HG03354 (cell line): Measurements from ENCODE around the gene GABRG3.

Experiments
- ATAC-seq: cut with Tn5 transposase; IDR thresholded peaks from one replicate; pipeline ENCODE4 v1.9.1; 2021; ENCODE audit warnings: mild to moderate bottlenecking; ENCODE audit not compliant: unreplicated experiment, poor library complexity, severe bottlenecking

The GABRG3 gene

GRCh38 chr15:27089676-27090075, 118.7 kb downstream of the GABRG3 start:
- ATAC-seq: no peak

- ATAC-seq: no peak
Measured at GRCh38 chr15:27091270-27091940, 120.4 kb downstream of the GABRG3 start.

- ATAC-seq: no peak
Measured at GRCh38 chr15:27092390-27092789, 121.4 kb downstream of the GABRG3 start.

- ATAC-seq: no peak
Measured at GRCh38 chr15:27094235-27094634, 123.3 kb downstream of the GABRG3 start.

GRCh38 chr15:27095886-27096624, 125.1 kb downstream of the GABRG3 start:
- ATAC-seq: no peak

- ATAC-seq: no peak
Measured at GRCh38 chr15:27097506-27097905, 126.5 kb downstream of the GABRG3 start.

- ATAC-seq: no peak
Measured at GRCh38 chr15:27101982-27102381, 131.0 kb downstream of the GABRG3 start.

GRCh38 chr15:27111323-27111722, 140.3 kb downstream of the GABRG3 start:
- no peak for ATAC-seq

- ATAC-seq: no peak
Measured at GRCh38 chr15:27114473-27114872, 143.5 kb downstream of the GABRG3 start.

- no peak for ATAC-seq
Measured at GRCh38 chr15:27119695-27120266, 148.8 kb downstream of the GABRG3 start.

GRCh38 chr15:27121672-27122071, 150.7 kb downstream of the GABRG3 start:
- no peak for ATAC-seq

- no peak for ATAC-seq
Measured at GRCh38 chr15:27123291-27123690, 152.3 kb downstream of the GABRG3 start.

- no peak for ATAC-seq
Measured at GRCh38 chr15:27123808-27124207, 152.8 kb downstream of the GABRG3 start.

GRCh38 chr15:27124287-27124871, 153.4 kb downstream of the GABRG3 start:
- no peak for ATAC-seq

GRCh38 chr15:27125185-27125584, 154.2 kb downstream of the GABRG3 start:
- no peak for ATAC-seq

GRCh38 chr15:27126449-27126848, 155.5 kb downstream of the GABRG3 start:
- ATAC-seq: no peak

- ATAC-seq: no peak
Measured at GRCh38 chr15:27127815-27128570, 157.0 kb downstream of the GABRG3 start.

- ATAC-seq: no peak
Measured at GRCh38 chr15:27133249-27133648, 162.3 kb downstream of the GABRG3 start.

GRCh38 chr15:27134481-27134880, 163.5 kb downstream of the GABRG3 start:
- ATAC-seq: no peak

GRCh38 chr15:27135151-27135550, 164.2 kb downstream of the GABRG3 start:
- no peak for ATAC-seq
